ENCODE data around the gene ELF4.

Gene ELF4

GRCh38 chrX:130095249-130096030, 14.9 kb downstream of the ELF4 start:
- Histone ChIP-seq H3K27ac (ENCODE audit: low read depth, low read length) (no peak overlapping the region), H3K27me3 (ENCODE audit: control insufficient read depth, insufficient read depth, low read length) (no peaks in the 10 kb centered on the region), H3K4me3 (ENCODE audit: low read depth, low read length) (no peak overlapping the region), H3K36me3 (ENCODE audit: control insufficient read depth, insufficient read depth, low read length) (no peaks in the 10 kb centered on the region), H3K9ac (ENCODE audit: low read length) (no peak overlapping the region), H3K4me1 (ENCODE audit: control insufficient read depth, insufficient read depth, low read length) (peaks cover 37% of the 10 kb centered on the region), H3K9me3 (ENCODE audit: control insufficient read depth, insufficient read depth, low read depth, low read length) (no peaks in the 10 kb centered on the region)

- H3K4me3 ChIP-seq (ENCODE audit: low read depth, low read length), result no peak overlapping the region
- H3K27me3 ChIP-seq (ENCODE audit: control insufficient read depth, insufficient read depth, low read length), result no peaks in the 10 kb centered on the region
- no peak overlapping the region for H3K9ac ChIP-seq (ENCODE audit: low read length)
- peaks cover 37% of the 10 kb centered on the region for H3K4me1 ChIP-seq (ENCODE audit: control insufficient read depth, insufficient read depth, low read length)
- no peak overlapping the region for H3K27ac ChIP-seq (ENCODE audit: low read depth, low read length)
- no peaks in the 10 kb centered on the region for H3K36me3 ChIP-seq (ENCODE audit: control insufficient read depth, insufficient read depth, low read length)
- no peaks in the 10 kb centered on the region for H3K9me3 ChIP-seq (ENCODE audit: control insufficient read depth, insufficient read depth, low read depth, low read length)
Measured at GRCh38 chrX:130094696-130095095, 15.6 kb downstream of the ELF4 start.

GRCh38 chrX:130093271-130093670, 17.0 kb downstream of the ELF4 start:
- Histone ChIP-seq H3K36me3 (ENCODE audit: control insufficient read depth, insufficient read depth, low read length) (no peaks in the 10 kb centered on the region), H3K9ac (ENCODE audit: low read length) (no peak overlapping the region), H3K27me3 (ENCODE audit: control insufficient read depth, insufficient read depth, low read length) (no peaks in the 10 kb centered on the region), H3K9me3 (ENCODE audit: control insufficient read depth, insufficient read depth, low read depth, low read length) (no peaks in the 10 kb centered on the region), H3K4me3 (ENCODE audit: low read depth, low read length) (no peak overlapping the region), H3K4me1 (ENCODE audit: control insufficient read depth, insufficient read depth, low read length) (peaks cover 29% of the 10 kb centered on the region), H3K27ac (ENCODE audit: low read depth, low read length) (no peak overlapping the region)

GRCh38 chrX:130091980-130092522, 18.2 kb downstream of the ELF4 start:
- H3K27me3 ChIP-seq (ENCODE audit: control insufficient read depth, insufficient read depth, low read length), result no peaks in the 10 kb centered on the region

GRCh38 chrX:130090364-130090763, 19.9 kb downstream of the ELF4 start:
- peaks cover 39% of the 10 kb centered on the region for H3K4me1 ChIP-seq (ENCODE audit: control insufficient read depth, insufficient read depth, low read length)
- H3K9ac ChIP-seq (ENCODE audit: low read length), result no peak overlapping the region
- H3K27me3 ChIP-seq (ENCODE audit: control insufficient read depth, insufficient read depth, low read length), result peaks cover 3% of the 10 kb centered on the region; the same call in 1 of the 2 replicates
- no peaks in the 10 kb centered on the region for H3K9me3 ChIP-seq (ENCODE audit: control insufficient read depth, insufficient read depth, low read depth, low read length)
- no peak overlapping the region for H3K27ac ChIP-seq (ENCODE audit: low read depth, low read length)
- H3K4me3 ChIP-seq (ENCODE audit: low read depth, low read length), result no peak overlapping the region
- H3K36me3 ChIP-seq (ENCODE audit: control insufficient read depth, insufficient read depth, low read length), result no peaks in the 10 kb centered on the region

More at GRCh38 chrX:130091980-130092522, 18.2 kb downstream of the ELF4 start:
- H3K4me1 ChIP-seq (ENCODE audit: control insufficient read depth, insufficient read depth, low read length), result peaks cover 22% of the 10 kb centered on the region
- no peaks in the 10 kb centered on the region for H3K9me3 ChIP-seq (ENCODE audit: control insufficient read depth, insufficient read depth, low read depth, low read length)
- H3K27ac ChIP-seq (ENCODE audit: low read depth, low read length), result no peak overlapping the region
- H3K4me3 ChIP-seq (ENCODE audit: low read depth, low read length), result no peak overlapping the region
- H3K9ac ChIP-seq (ENCODE audit: low read length), result no peak overlapping the region
- H3K36me3 ChIP-seq (ENCODE audit: control insufficient read depth, insufficient read depth, low read length), result no peaks in the 10 kb centered on the region

- no peak overlapping the region for H3K27ac ChIP-seq (ENCODE audit: low read depth, low read length)
- H3K27me3 ChIP-seq (ENCODE audit: control insufficient read depth, insufficient read depth, low read length), result peaks cover 3% of the 10 kb centered on the region; the same call in 1 of the 2 replicates
- no peaks in the 10 kb centered on the region for H3K36me3 ChIP-seq (ENCODE audit: control insufficient read depth, insufficient read depth, low read length)
- H3K9ac ChIP-seq (ENCODE audit: low read length), result no peak overlapping the region
- peaks cover 56% of the 10 kb centered on the region for H3K4me1 ChIP-seq (ENCODE audit: control insufficient read depth, insufficient read depth, low read length)
- H3K9me3 ChIP-seq (ENCODE audit: control insufficient read depth, insufficient read depth, low read depth, low read length), result no peaks in the 10 kb centered on the region
- no peak overlapping the region for H3K4me3 ChIP-seq (ENCODE audit: low read depth, low read length)
Measured at GRCh38 chrX:130086447-130087206, 23.7 kb downstream of the ELF4 start.

GRCh38 chrX:130085551-130086446, 24.5 kb downstream of the ELF4 start:
- Histone ChIP-seq H3K4me3 (ENCODE audit: low read depth, low read length) (no peak overlapping the region), H3K36me3 (ENCODE audit: control insufficient read depth, insufficient read depth, low read length) (no peaks in the 10 kb centered on the region), H3K4me1 (ENCODE audit: control insufficient read depth, insufficient read depth, low read length) (peaks cover 59% of the 10 kb centered on the region), H3K9ac (ENCODE audit: low read length) (no peak overlapping the region), H3K27me3 (ENCODE audit: control insufficient read depth, insufficient read depth, low read length) (peaks cover 5% of the 10 kb centered on the region; the same call in 1 of the 2 replicates), H3K27ac (ENCODE audit: low read depth, low read length) (no peak overlapping the region), H3K9me3 (ENCODE audit: control insufficient read depth, insufficient read depth, low read depth, low read length) (no peaks in the 10 kb centered on the region)

GRCh38 chrX:130084631-130085237, 25.6 kb downstream of the ELF4 start:
- H3K9ac ChIP-seq (ENCODE audit: low read length), result no peak overlapping the region
- no peak overlapping the region for H3K4me3 ChIP-seq (ENCODE audit: low read depth, low read length)
- no peaks in the 10 kb centered on the region for H3K9me3 ChIP-seq (ENCODE audit: control insufficient read depth, insufficient read depth, low read depth, low read length)
- peaks cover 7% of the 10 kb centered on the region; the same call in 1 of the 2 replicates for H3K27me3 ChIP-seq (ENCODE audit: control insufficient read depth, insufficient read depth, low read length)
- no peaks in the 10 kb centered on the region for H3K36me3 ChIP-seq (ENCODE audit: control insufficient read depth, insufficient read depth, low read length)
- H3K4me1 ChIP-seq (ENCODE audit: control insufficient read depth, insufficient read depth, low read length), result peaks cover 59% of the 10 kb centered on the region
- no peak overlapping the region for H3K27ac ChIP-seq (ENCODE audit: low read depth, low read length)

- H3K27ac ChIP-seq (ENCODE audit: low read depth, low read length), result no peak overlapping the region
- H3K4me3 ChIP-seq (ENCODE audit: low read depth, low read length), result no peak overlapping the region
- H3K4me1 ChIP-seq (ENCODE audit: control insufficient read depth, insufficient read depth, low read length), result peaks cover 59% of the 10 kb centered on the region
- no peak overlapping the region for H3K9ac ChIP-seq (ENCODE audit: low read length)
- peaks cover 7% of the 10 kb centered on the region; the same call in 1 of the 2 replicates for H3K27me3 ChIP-seq (ENCODE audit: control insufficient read depth, insufficient read depth, low read length)
- no peaks in the 10 kb centered on the region for H3K36me3 ChIP-seq (ENCODE audit: control insufficient read depth, insufficient read depth, low read length)
- no peaks in the 10 kb centered on the region for H3K9me3 ChIP-seq (ENCODE audit: control insufficient read depth, insufficient read depth, low read depth, low read length)
Measured at GRCh38 chrX:130083656-130084382, 26.5 kb downstream of the ELF4 start.

- no peak overlapping the region for H3K9ac ChIP-seq (ENCODE audit: low read length)
- no peak overlapping the region for H3K4me3 ChIP-seq (ENCODE audit: low read depth, low read length)
- no peak overlapping the region for H3K27ac ChIP-seq (ENCODE audit: low read depth, low read length)
Measured at GRCh38 chrX:130083107-130083490, 27.2 kb downstream of the ELF4 start.

More at GRCh38 chrX:130083107-130083490, 27.2 kb downstream of the ELF4 start:
- Histone ChIP-seq H3K36me3 (ENCODE audit: control insufficient read depth, insufficient read depth, low read length) (no peaks in the 10 kb centered on the region), H3K4me1 (ENCODE audit: control insufficient read depth, insufficient read depth, low read length) (peaks cover 59% of the 10 kb centered on the region), H3K27me3 (ENCODE audit: control insufficient read depth, insufficient read depth, low read length) (peaks cover 7% of the 10 kb centered on the region; the same call in 1 of the 2 replicates), H3K9me3 (ENCODE audit: control insufficient read depth, insufficient read depth, low read depth, low read length) (no peaks in the 10 kb centered on the region)

All from HUES6 (cell line).